ENCODE measurements around the gene GTSE1.

- no peak for TF ChIP-seq CTCF (conservative IDR thresholded peaks at IDR 0.05 in 1 of 2, IDR thresholded peaks at IDR 0.05 in 1 of 2; ENCODE audit: low read depth in 1 of 2, low read length in 2 of 2)
- no peak for TF ChIP-seq EZH2 (IDR thresholded peaks at IDR 0.05; ENCODE audit: low read length, missing control alignments)
Observed at GRCh38 chr22:46359362-46359761, 62.7 kb downstream of the GTSE1 start.

All from fibroblast of lung (primary cell).